ENCODE measurements around the gene TMEM161B. TPM values are rescaled to one million over a fixed set of nuclear protein-coding genes. Genes with fewer than 3 reads are reported as not detected.
"Not testable (repeated sequence)": the region's sequence is repeated elsewhere in the genome, so short reads cannot be mapped to it uniquely, and the experiment has no call there.

TMEM161B gene
- total RNA-seq, 2 experiments from 2014 or later: 21.7 to 23.0 TPM

DNA sequence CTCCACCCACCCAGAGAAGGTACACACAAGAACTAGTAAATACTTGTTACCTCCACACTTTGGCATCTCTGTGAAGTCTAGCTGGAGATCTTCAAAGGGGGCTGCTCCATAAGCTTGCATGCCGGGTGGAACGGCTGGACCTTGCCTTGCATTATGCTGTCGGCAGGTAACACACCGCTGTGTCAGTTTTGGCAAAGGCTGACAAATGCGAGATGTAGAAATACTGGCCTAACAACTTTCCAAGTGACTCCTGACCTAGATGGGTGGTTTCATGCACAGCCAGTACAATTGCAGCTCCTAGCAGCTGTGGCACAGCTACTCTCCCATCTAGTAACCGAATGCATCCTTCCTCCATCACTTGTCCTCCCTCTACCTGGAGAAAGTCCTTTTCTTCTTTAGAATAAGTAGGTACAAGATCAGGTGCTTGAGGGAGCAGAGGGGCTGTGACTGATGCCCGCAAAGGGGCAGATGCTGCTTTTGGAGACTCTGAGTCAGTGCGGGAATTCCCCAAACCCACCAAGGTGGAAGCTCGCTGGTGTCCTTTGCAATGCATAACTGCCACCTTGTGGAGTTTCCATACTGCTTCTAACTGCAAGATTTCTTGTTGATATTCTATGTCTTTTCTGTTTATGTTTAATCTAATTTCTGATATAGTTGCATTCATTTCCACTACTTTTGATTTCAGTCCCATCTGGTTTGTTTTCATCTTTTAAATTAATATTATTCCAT, 78.4 kb downstream of the TMEM161B start:
- ChIA-PET POLR2A (no interaction called here), CTCF (interaction anchor here (1.2 kb wide), 1 partner anchor 77 kb away, joined by 3 read pairs; no protein-coding TSS in a partner anchor)

DNA sequence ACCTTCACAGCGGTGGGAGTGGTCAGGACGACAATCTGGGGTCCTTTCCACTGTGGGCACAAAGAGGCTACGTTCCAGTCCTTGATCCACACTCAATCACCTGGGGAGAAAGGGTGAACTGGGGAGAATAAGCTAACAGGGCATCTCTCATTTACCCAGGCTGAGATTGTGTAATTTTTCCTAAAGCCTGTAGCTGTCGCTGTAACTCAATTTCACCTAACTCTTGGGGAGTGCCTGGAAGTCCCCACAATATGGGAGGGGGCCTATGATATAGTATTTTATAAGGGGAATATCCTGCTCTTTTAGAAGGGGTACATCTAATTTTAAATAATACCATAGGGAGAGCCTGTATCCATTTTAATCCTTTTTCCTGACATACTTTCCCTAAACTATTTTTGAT, 79.2 kb downstream of the TMEM161B start:
- CTCF ChIA-PET, POLR2A ChIA-PET: not testable (repeated sequence)

GRCh38 chr5:88188458-88189132, 80.0 kb downstream of the TMEM161B start:
- POLR2A ChIA-PET: no interaction called here
- CTCF ChIA-PET: no interaction called here

DNA sequence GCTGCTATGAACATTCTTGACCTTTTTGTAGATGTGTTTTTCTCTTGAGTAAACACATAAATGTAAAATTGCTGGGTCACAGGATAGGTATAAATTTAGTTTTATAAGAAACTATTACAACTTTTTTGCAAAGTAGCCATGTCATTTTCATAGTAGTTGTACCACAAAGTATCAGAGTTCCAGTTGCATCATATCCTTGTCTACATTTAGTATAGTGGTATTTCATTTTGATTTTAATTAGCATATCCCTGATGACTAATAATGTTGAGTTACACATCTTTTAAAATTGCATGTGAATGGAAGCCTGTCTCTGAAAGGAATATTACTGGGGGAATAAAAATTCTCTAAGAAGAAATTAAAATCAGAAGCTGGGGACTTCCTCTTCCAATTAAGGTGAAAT, 85.4 kb downstream of the TMEM161B start:
- CTCF ChIA-PET: no interaction called here
- POLR2A ChIA-PET: no interaction called here

- POLR2A ChIA-PET, CTCF ChIA-PET: not testable (repeated sequence)
Measured at GRCh38 chr5:88177486-88177885, 91.2 kb downstream of the TMEM161B start.

- CTCF ChIA-PET: interaction anchor here (0.6 kb wide), 1 partner anchor 221 kb away, joined by 3 read pairs; no protein-coding TSS in a partner anchor
- POLR2A ChIA-PET: no interaction called here
Measured at GRCh38 chr5:88172847-88173758, 95.5 kb downstream of the TMEM161B start.

DNA sequence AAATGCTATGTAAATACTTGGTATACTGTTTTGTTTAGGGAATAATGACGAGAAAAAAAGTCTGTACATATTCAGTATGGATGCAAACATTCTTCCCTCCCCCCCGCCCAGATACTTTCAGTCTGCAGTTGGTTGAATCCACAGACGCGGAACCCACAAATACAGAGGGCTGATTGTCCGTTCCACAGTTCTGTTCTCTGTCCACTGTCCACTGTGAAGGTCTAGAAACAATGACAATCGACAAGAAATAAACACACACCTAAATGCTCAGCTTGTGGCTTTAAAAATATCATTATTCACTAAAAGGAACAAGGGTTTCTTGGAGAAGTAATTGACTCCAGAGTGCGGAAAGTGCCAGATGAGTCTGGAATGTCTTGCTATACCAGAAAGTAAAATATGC, 109.1 kb downstream of the TMEM161B start:
- CTCF ChIA-PET: no interaction called here
- POLR2A ChIA-PET: no interaction called here

DNA sequence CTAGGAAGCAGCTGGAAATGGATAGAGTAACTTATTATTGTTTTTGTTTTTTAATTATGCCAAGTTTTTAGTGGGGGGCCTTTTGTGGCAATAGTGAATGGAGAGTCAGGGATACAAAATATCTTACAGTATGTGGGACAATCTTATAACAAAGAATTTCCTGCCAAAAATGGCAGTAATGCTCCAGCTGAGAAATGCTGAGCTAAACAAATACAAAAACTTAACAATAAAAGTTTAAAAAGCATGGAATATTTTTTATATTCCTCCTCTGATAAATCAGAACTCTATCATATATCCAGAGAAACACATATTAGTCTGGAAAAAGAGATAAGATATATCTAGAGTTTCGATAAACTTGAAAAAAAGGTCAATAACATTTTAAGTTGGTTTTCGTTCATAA, 110.6 kb downstream of the TMEM161B start:
- ChIA-PET POLR2A (no interaction called here), CTCF (no interaction called here)

GRCh38 chr5:88154891-88155290, 113.8 kb downstream of the TMEM161B start:
- ChIA-PET CTCF (no interaction called here), POLR2A (no interaction called here)

GRCh38 chr5:88150747-88151146, 117.9 kb downstream of the TMEM161B start:
- CTCF ChIA-PET: no interaction called here

GRCh38 chr5:88145611-88146467, 122.8 kb downstream of the TMEM161B start:
- ChIA-PET CTCF (no interaction called here), POLR2A (no interaction called here)

More at GRCh38 chr5:88150747-88151146, 117.9 kb downstream of the TMEM161B start:
- POLR2A ChIA-PET: no interaction called here

- POLR2A ChIA-PET: no interaction called here
- CTCF ChIA-PET: no interaction called here
Measured at GRCh38 chr5:88145221-88145610, 123.4 kb downstream of the TMEM161B start.
